GM12878 (cell line): ENCODE data around the gene CCDC51. TPM values are rescaled to one million over a fixed set of nuclear protein-coding genes. Genes with fewer than 3 reads are reported as not detected.

ENCODE experiments used
- SIN3A ChIP-seq: IDR thresholded peaks from 2 replicates; pipeline ENCODE4 v1.6.1; 2012; ENCODE audit warnings: low read depth, low read length, improper control_type of control experiment
- ZNF622 ChIP-seq: fragments of 450-650 bp; IDR thresholded peaks from 2 replicates; pipeline ENCODE4 v1.6.1; 2017; ENCODE audit warnings: mild to moderate bottlenecking, inconsistent platforms
- polyA plus RNA-seq, 11 experiments: library from polyadenylated mRNA; depleted of rRNA in 4 of 11; unstranded in 6 of 11; stranded (reverse) in 5 of 11; fragments of >200 nt; fragmentation: Nextera tagmentation in 4 of 11; fragmentation: Illumina TruSeq in 1 of 11; extraction: Ambion mirVana in 4 of 11; extraction: Trizol in 1 of 11; gene quantifications; 1 replicate in 1 of 11; 2 replicates in 10 of 11; pipeline versions ENCODE4 v1.2.1 to v1.2.3, GENCODE V29; 2011 to 2016; ENCODE audit warnings: inconsistent platforms in 2 of 11, missing spikeins in 2 of 11, low read depth in 1 of 11
- total RNA-seq, 4 experiments: library from RNA; depleted of rRNA in 3 of 4; stranded (reverse); fragments of >200 nt in 3 of 4; fragmentation: Illumina TruSeq in 1 of 4; extraction: Trizol in 1 of 4; gene quantifications; 2 replicates each; pipeline versions ENCODE4 v1.2.1 to v1.2.3, GENCODE V29; 2013 to 2021
- TF ChIP-seq, protein P1 (sequence below): IDR thresholded peaks from 2 replicates; pipeline ENCODE4 v1.6.1; 2012; ENCODE audit warnings: mild to moderate bottlenecking, low read depth, low read length
- TF ChIP-seq, protein P2 (sequence below): fragments of 450-650 bp; formaldehyde crosslinking; IDR thresholded peaks from 2 replicates; pipeline ENCODE4 v1.5.0; 2022; ENCODE audit warnings: mild to moderate bottlenecking, missing genetic modification characterization
- TF ChIP-seq, protein P3 (sequence below): fragments of 450-650 bp; IDR thresholded peaks from 2 replicates; pipeline ENCODE4 v1.6.1; 2016; ENCODE audit warnings: mild to moderate bottlenecking
- TF ChIP-seq, protein P4 (sequence below): fragments of 450-650 bp; IDR thresholded peaks from 2 replicates; pipeline ENCODE4 v1.6.1; 2016; ENCODE audit warnings: mild to moderate bottlenecking
- TF ChIP-seq, protein P5 (sequence below): fragments of 450-650 bp; formaldehyde crosslinking; IDR thresholded peaks from 2 replicates; pipeline ENCODE4 v1.4.0; 2020; ENCODE audit warnings: mild to moderate bottlenecking, moderate library complexity

Gene CCDC51
- total and polyA plus RNA-seq, 10 of the 15 experiments (the other 5 are each of a cell fraction or from before 2014, with no cell fraction given): 10.6 to 54.9 (median 28.5) TPM

DNA sequence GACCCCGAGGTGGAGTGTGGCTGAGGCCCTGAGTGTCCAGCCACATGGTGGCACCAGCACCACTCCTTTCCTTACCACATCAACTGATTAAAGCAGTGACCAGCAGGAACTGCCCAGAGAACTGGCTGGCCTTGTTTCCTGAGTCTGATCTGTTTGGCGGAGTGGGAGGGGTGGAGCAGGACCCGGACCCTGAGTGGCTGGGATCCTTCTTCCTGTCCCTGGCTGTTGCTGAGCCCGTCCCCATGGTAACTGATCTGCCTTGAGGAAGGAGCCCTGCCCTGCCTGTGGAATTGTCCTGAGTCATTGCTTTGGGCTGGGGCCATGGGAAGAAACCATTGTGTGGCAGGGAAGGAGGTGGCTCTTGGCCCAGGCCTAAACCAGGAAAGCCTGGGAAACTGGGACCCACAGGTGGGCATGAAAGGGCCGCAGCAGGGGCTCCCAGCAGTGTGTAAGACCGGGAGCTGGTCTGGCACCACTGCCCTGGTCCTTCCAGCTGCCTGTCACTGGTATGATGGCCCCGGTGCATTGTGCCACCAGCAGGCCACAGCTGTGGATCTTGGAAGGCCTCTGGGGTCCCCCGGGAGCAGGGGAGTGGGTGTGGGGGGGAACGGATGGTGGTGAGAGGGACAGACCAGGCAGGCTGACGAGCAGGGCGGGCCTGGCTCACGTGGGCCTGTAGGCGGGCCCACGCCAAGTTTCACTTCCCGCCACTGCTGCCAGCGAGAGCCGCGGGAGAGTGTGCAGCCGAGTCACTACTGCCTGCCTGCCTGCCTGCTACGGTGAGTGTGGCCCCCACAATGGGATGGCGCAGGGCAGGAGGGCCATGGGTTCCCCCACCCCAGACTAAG lies 25.8 kb upstream of the CCDC51 start (continued):
- TF ChIP-seq, protein P1, sequence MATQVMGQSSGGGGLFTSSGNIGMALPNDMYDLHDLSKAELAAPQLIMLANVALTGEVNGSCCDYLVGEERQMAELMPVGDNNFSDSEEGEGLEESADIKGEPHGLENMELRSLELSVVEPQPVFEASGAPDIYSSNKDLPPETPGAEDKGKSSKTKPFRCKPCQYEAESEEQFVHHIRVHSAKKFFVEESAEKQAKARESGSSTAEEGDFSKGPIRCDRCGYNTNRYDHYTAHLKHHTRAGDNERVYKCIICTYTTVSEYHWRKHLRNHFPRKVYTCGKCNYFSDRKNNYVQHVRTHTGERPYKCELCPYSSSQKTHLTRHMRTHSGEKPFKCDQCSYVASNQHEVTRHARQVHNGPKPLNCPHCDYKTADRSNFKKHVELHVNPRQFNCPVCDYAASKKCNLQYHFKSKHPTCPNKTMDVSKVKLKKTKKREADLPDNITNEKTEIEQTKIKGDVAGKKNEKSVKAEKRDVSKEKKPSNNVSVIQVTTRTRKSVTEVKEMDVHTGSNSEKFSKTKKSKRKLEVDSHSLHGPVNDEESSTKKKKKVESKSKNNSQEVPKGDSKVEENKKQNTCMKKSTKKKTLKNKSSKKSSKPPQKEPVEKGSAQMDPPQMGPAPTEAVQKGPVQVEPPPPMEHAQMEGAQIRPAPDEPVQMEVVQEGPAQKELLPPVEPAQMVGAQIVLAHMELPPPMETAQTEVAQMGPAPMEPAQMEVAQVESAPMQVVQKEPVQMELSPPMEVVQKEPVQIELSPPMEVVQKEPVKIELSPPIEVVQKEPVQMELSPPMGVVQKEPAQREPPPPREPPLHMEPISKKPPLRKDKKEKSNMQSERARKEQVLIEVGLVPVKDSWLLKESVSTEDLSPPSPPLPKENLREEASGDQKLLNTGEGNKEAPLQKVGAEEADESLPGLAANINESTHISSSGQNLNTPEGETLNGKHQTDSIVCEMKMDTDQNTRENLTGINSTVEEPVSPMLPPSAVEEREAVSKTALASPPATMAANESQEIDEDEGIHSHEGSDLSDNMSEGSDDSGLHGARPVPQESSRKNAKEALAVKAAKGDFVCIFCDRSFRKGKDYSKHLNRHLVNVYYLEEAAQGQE: no peak
- TF ChIP-seq, protein P2, sequence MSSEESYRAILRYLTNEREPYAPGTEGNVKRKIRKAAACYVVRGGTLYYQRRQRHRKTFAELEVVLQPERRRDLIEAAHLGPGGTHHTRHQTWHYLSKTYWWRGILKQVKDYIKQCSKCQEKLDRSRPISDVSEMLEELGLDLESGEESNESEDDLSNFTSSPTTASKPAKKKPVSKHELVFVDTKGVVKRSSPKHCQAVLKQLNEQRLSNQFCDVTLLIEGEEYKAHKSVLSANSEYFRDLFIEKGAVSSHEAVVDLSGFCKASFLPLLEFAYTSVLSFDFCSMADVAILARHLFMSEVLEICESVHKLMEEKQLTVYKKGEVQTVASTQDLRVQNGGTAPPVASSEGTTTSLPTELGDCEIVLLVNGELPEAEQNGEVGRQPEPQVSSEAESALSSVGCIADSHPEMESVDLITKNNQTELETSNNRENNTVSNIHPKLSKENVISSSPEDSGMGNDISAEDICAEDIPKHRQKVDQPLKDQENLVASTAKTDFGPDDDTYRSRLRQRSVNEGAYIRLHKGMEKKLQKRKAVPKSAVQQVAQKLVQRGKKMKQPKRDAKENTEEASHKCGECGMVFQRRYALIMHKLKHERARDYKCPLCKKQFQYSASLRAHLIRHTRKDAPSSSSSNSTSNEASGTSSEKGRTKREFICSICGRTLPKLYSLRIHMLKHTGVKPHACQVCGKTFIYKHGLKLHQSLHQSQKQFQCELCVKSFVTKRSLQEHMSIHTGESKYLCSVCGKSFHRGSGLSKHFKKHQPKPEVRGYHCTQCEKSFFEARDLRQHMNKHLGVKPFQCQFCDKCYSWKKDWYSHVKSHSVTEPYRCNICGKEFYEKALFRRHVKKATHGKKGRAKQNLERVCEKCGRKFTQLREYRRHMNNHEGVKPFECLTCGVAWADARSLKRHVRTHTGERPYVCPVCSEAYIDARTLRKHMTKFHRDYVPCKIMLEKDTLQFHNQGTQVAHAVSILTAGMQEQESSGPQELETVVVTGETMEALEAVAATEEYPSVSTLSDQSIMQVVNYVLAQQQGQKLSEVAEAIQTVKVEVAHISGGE (CRISPR knock-in tag): no peak
- TF ChIP-seq, protein P3, sequence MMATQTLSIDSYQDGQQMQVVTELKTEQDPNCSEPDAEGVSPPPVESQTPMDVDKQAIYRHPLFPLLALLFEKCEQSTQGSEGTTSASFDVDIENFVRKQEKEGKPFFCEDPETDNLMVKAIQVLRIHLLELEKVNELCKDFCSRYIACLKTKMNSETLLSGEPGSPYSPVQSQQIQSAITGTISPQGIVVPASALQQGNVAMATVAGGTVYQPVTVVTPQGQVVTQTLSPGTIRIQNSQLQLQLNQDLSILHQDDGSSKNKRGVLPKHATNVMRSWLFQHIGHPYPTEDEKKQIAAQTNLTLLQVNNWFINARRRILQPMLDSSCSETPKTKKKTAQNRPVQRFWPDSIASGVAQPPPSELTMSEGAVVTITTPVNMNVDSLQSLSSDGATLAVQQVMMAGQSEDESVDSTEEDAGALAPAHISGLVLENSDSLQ: peak; percentile 86
- TF ChIP-seq, protein P4, sequence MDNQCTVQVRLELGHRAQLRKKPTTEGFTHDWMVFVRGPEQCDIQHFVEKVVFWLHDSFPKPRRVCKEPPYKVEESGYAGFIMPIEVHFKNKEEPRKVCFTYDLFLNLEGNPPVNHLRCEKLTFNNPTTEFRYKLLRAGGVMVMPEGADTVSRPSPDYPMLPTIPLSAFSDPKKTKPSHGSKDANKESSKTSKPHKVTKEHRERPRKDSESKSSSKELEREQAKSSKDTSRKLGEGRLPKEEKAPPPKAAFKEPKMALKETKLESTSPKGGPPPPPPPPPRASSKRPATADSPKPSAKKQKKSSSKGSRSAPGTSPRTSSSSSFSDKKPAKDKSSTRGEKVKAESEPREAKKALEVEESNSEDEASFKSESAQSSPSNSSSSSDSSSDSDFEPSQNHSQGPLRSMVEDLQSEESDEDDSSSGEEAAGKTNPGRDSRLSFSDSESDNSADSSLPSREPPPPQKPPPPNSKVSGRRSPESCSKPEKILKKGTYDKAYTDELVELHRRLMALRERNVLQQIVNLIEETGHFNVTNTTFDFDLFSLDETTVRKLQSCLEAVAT: peak; percentile 83; the same call in 1 of the 2 replicates
- TF ChIP-seq SIN3A (peak; percentile 53), ZNF622 (no peak)
- TF ChIP-seq, protein P5, sequence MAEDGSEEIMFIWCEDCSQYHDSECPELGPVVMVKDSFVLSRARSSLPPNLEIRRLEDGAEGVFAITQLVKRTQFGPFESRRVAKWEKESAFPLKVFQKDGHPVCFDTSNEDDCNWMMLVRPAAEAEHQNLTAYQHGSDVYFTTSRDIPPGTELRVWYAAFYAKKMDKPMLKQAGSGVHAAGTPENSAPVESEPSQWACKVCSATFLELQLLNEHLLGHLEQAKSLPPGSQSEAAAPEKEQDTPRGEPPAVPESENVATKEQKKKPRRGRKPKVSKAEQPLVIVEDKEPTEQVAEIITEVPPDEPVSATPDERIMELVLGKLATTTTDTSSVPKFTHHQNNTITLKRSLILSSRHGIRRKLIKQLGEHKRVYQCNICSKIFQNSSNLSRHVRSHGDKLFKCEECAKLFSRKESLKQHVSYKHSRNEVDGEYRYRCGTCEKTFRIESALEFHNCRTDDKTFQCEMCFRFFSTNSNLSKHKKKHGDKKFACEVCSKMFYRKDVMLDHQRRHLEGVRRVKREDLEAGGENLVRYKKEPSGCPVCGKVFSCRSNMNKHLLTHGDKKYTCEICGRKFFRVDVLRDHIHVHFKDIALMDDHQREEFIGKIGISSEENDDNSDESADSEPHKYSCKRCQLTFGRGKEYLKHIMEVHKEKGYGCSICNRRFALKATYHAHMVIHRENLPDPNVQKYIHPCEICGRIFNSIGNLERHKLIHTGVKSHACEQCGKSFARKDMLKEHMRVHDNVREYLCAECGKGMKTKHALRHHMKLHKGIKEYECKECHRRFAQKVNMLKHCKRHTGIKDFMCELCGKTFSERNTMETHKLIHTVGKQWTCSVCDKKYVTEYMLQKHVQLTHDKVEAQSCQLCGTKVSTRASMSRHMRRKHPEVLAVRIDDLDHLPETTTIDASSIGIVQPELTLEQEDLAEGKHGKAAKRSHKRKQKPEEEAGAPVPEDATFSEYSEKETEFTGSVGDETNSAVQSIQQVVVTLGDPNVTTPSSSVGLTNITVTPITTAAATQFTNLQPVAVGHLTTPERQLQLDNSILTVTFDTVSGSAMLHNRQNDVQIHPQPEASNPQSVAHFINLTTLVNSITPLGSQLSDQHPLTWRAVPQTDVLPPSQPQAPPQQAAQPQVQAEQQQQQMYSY (CRISPR knock-in tag): no peak
